ENCODE results near the gene RUSF1. TPM values are rescaled to one million over a fixed set of nuclear protein-coding genes. Genes with fewer than 3 reads are reported as not detected.

Gene RUSF1
- total RNA-seq, 1 donor from 2014 or later: 48.7 TPM

DNA sequence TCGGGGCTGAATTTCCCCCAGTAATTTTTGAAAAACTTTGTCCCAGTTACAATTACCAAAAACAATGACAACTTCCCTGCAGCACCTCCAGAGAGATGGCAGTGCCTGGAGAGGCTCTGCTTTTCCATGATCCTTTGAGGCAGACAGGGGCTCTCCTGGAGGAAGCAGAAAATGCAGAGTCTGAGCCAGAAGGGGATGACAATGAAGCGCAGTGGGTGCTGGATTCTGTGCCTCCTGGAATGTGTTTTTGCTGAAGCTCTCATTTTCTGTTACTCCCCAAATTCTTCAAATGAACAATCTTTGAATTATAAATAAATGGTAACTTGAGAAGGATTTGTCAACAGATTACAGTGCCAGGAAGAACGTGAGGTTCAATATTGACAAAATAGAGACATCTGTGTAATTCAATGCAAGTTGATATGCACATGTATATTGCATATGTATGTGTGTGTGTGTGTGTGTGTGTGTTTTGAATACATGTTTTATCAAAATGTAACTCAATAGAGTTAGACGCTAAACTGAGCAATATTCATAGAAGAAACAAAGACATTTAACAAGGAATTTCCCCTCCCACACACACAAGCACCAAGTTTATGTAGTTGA is 9.7 kb upstream of the RUSF1 start:
- no peak overlapping the region for H3K27ac Mint-ChIP-seq (ENCODE audit: unreplicated experiment)
- no peaks in the 10 kb centered on the region for H3K4me1 Mint-ChIP-seq (ENCODE audit: low read depth, unreplicated experiment)
- no peaks in the 10 kb centered on the region for H3K36me3 Mint-ChIP-seq (ENCODE audit: unreplicated experiment)
- TF ChIP-seq, protein P1, sequence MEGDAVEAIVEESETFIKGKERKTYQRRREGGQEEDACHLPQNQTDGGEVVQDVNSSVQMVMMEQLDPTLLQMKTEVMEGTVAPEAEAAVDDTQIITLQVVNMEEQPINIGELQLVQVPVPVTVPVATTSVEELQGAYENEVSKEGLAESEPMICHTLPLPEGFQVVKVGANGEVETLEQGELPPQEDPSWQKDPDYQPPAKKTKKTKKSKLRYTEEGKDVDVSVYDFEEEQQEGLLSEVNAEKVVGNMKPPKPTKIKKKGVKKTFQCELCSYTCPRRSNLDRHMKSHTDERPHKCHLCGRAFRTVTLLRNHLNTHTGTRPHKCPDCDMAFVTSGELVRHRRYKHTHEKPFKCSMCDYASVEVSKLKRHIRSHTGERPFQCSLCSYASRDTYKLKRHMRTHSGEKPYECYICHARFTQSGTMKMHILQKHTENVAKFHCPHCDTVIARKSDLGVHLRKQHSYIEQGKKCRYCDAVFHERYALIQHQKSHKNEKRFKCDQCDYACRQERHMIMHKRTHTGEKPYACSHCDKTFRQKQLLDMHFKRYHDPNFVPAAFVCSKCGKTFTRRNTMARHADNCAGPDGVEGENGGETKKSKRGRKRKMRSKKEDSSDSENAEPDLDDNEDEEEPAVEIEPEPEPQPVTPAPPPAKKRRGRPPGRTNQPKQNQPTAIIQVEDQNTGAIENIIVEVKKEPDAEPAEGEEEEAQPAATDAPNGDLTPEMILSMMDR (IDR thresholded peaks at IDR 0.05; ENCODE audit: partially characterized antibody, unreplicated experiment): no peak
- H3K27me3 Mint-ChIP-seq (ENCODE audit: unreplicated experiment): no peaks in the 10 kb centered on the region
- no peak overlapping the region for H3K4me3 Mint-ChIP-seq (ENCODE audit: unreplicated experiment)
- no peak for DNase-seq
- H3K9me3 Mint-ChIP-seq (ENCODE audit: unreplicated experiment): no peaks in the 10 kb centered on the region

DNA sequence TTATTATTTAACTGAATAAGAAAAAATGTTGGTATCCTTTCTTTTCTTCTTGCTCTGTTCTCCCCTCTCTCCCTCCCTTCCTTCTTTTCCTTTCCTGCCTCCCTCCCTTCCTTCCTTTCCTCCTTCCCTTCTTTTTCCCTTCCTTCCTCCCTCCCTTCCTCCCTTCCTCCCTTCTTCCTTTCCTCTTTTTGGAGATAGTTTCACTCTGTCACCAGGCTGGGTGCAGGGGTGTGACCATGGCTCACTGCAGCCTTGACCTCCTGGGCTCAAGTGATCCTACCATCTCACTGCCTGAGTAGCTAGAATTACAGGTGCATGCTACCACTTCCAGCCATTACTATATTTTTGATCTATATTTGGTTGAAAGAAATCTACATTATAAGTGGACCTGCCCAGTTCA is 5.7 kb upstream of the RUSF1 start:
- DNase-seq: no peak
- Mint-ChIP-seq H3K4me1 (ENCODE audit: low read depth, unreplicated experiment) (peaks cover 4% of the 10 kb centered on the region), H3K27ac (ENCODE audit: unreplicated experiment) (no peak overlapping the region), H3K36me3 (ENCODE audit: unreplicated experiment) (no peaks in the 10 kb centered on the region), H3K9me3 (ENCODE audit: unreplicated experiment) (no peaks in the 10 kb centered on the region), H3K27me3 (ENCODE audit: unreplicated experiment) (peaks cover 2% of the 10 kb centered on the region), H3K4me3 (ENCODE audit: unreplicated experiment) (no peak overlapping the region)
- TF ChIP-seq, protein P1 (IDR thresholded peaks at IDR 0.05; ENCODE audit: partially characterized antibody, unreplicated experiment): no peak

DNA sequence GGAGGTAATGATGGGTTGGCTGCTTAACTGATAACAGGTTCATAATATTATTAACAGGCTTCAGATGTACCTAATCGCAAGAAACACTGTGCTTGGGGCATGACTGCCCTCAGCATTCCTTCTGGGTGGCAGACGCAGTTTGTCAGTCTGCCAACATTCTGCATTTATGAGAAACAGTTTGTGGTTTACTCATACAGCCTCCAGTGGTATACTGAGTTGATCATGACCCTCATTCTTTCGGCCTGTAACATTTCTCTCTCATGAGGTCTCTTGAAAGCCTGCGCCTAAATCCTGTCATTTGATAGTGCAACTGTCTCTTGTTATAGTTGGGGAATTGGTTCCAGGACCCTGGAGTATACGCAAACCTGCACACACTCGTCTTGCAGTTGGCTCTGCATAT is 4.9 kb upstream of the RUSF1 start:
- Mint-ChIP-seq H3K9me3 (ENCODE audit: unreplicated experiment) (peaks cover 3% of the 10 kb centered on the region), H3K36me3 (ENCODE audit: unreplicated experiment) (no peaks in the 10 kb centered on the region), H3K27ac (ENCODE audit: unreplicated experiment) (no peak overlapping the region), H3K4me3 (ENCODE audit: unreplicated experiment) (no peak overlapping the region), H3K27me3 (ENCODE audit: unreplicated experiment) (peaks cover 5% of the 10 kb centered on the region), H3K4me1 (ENCODE audit: low read depth, unreplicated experiment) (peaks cover 7% of the 10 kb centered on the region)
- DNase-seq: no peak
- TF ChIP-seq, protein P1 (IDR thresholded peaks at IDR 0.05; ENCODE audit: partially characterized antibody, unreplicated experiment): no peak

DNA sequence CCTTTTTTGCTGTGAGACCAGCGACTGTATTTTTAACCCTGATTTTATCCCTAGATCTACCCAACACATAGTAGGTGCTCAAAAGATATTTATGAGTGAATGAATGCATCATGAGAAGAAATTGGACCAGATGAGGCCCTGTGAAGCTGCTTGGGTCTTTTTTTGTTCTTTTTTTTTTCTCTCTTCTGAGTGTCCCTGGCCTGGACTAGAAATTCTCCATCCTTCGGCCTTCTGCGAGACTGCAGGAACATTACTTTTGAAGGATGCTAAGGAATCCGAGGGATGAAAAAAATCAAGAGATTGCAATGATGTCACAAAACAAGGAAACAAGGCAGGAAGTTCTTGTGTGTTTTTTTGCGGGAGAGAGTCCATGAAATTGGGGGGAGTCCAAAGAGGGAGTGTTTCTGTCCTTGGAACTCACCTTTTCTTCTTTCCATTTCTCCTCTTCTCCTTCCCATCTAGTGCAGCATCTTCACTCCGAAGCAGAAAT is 560 bp upstream of the RUSF1 start:
- peaks cover 11% of the 10 kb centered on the region for H3K4me1 Mint-ChIP-seq (ENCODE audit: low read depth, unreplicated experiment)
- no peak for DNase-seq
- TF ChIP-seq, protein P1 (IDR thresholded peaks at IDR 0.05; ENCODE audit: partially characterized antibody, unreplicated experiment): no peak
- peak overlapping the region; percentile 85 for H3K27ac Mint-ChIP-seq (ENCODE audit: unreplicated experiment)
- peak overlapping the region; percentile 94 for H3K4me3 Mint-ChIP-seq (ENCODE audit: unreplicated experiment)
- peaks cover 3% of the 10 kb centered on the region for H3K9me3 Mint-ChIP-seq (ENCODE audit: unreplicated experiment)
- H3K27me3 Mint-ChIP-seq (ENCODE audit: unreplicated experiment): peaks cover 5% of the 10 kb centered on the region
- no peaks in the 10 kb centered on the region for H3K36me3 Mint-ChIP-seq (ENCODE audit: unreplicated experiment)

DNA sequence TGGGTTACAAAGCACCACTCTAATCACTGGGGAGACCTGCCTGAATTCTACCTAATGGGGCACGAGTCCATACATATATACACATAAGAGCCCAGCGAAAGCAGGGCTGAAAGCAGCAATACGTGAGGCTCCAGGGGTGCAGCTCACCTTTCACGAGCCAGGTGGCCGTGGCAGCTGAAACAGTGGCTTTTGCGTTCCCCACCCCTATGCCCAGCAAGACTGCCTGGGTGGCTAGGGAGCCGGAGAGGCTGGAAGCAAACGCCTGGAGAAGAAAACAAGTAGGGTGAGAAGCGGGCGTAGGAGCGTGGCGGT is 618 bp downstream of the RUSF1 start:
- H3K36me3 Mint-ChIP-seq (ENCODE audit: unreplicated experiment): no peaks in the 10 kb centered on the region
- no peak for DNase-seq
- H3K27ac Mint-ChIP-seq (ENCODE audit: unreplicated experiment): peak overlapping the region; percentile 44
- H3K4me1 Mint-ChIP-seq (ENCODE audit: low read depth, unreplicated experiment): peaks cover 11% of the 10 kb centered on the region
- H3K4me3 Mint-ChIP-seq (ENCODE audit: unreplicated experiment): peak overlapping the region; percentile 91
- TF ChIP-seq, protein P1 (IDR thresholded peaks at IDR 0.05; ENCODE audit: partially characterized antibody, unreplicated experiment): no peak
- peaks cover 3% of the 10 kb centered on the region for H3K9me3 Mint-ChIP-seq (ENCODE audit: unreplicated experiment)
- H3K27me3 Mint-ChIP-seq (ENCODE audit: unreplicated experiment): peaks cover 5% of the 10 kb centered on the region
